LNCaP clone FGC (cell line): ENCODE data around the gene DPF3.

Source experiments
- DNase-seq: peaks from one replicate; pipeline ENCODE4 v3.0.0-alpha.2; 2011; ENCODE audit warnings: low read depth
- H3K4me3 ChIP-seq: 2 replicates; pipeline ENCODE4 v1.5.1; 2011; ENCODE audit warnings: mild to moderate bottlenecking, low read depth, low read length, control low read depth
- TF ChIP-seq, protein P1 (sequence below): IDR thresholded peaks from 2 replicates; pipeline ENCODE4 v1.5.1; 2012; ENCODE audit warnings: mild to moderate bottlenecking; ENCODE audit not compliant: control insufficient read depth, insufficient read depth; ENCODE audit errors: extremely low read depth

The DPF3 gene

DNA sequence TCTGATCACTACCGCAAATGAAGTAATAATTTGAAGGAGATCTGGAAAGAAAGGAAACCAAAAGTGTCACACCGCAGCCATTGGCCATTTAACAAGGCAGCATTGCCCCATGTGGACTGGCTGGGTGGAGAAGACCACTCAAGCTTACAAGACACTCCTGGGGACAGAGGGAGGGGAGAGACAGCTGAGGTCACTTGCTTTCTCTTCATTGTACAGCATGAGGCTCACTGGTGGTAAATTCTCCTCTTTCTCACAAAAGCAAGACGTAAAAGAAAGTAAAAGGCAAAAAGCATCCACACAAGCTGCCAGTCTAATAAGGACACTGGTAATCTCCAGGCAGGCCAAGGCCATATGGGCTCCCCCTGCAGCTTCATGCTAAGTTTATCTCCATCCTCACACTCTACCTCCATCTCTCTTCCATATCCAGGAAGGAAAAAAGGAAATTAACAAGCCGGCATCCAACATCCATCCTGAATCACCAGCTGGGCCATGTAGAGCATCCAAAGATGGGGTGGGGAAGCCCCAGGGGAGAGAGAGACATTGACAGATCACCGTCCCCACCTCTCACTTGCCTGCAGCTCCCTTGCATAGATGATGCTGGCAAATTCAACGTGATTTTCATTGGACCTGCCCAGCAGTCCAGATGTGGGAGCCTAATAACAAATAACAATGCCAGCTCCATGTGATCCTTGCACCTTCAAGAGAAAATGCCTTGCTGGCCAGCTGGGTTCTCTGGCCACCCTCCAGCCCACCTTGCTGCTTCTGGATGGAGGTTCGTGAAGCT, 100.6 kb downstream of the DPF3 start:
- DNase-seq: no peak

DNA sequence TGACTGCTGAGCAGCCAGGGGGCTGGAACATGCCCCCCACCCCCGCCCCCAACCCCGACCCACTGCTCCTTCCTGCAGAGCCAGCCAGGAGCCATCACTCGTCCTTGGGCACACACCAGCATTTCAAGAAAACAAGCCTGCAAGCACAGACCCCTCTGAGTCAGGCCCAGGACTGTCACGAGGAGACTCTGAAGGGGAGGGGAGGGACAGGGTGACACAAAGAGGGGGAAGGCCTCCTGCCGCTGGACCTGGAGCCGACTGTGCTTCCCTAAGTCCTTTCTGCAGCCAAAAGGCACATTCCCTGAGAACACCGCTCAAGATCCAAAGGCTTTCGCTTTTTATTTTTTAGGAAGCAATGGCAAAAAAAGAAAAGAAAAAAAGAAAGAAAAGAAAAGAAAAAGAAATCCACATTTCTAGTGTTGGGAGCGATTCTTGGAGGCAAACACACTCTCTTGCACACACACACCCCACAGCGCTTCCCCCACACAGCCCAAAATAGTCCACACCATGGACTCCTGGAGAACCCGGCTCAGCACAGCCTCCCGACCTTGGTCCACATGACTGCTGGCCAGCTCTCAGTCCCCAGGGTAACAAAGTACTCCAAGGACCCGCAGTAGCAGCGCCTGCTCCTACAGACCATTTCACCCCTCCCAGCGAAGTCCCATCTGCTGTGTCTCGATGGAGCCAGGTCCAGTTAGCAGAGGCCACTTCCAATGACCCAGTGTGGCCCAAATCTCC, 101.7 kb downstream of the DPF3 start:
- no peak for DNase-seq
- no peak overlapping the region for H3K4me3 ChIP-seq
- TF ChIP-seq, protein P1, sequence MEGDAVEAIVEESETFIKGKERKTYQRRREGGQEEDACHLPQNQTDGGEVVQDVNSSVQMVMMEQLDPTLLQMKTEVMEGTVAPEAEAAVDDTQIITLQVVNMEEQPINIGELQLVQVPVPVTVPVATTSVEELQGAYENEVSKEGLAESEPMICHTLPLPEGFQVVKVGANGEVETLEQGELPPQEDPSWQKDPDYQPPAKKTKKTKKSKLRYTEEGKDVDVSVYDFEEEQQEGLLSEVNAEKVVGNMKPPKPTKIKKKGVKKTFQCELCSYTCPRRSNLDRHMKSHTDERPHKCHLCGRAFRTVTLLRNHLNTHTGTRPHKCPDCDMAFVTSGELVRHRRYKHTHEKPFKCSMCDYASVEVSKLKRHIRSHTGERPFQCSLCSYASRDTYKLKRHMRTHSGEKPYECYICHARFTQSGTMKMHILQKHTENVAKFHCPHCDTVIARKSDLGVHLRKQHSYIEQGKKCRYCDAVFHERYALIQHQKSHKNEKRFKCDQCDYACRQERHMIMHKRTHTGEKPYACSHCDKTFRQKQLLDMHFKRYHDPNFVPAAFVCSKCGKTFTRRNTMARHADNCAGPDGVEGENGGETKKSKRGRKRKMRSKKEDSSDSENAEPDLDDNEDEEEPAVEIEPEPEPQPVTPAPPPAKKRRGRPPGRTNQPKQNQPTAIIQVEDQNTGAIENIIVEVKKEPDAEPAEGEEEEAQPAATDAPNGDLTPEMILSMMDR: no peak

More for the DNA sequence above, 100.6 kb downstream of the DPF3 start:
- TF ChIP-seq, protein P1: no peak
- no peak overlapping the region for H3K4me3 ChIP-seq

DNA sequence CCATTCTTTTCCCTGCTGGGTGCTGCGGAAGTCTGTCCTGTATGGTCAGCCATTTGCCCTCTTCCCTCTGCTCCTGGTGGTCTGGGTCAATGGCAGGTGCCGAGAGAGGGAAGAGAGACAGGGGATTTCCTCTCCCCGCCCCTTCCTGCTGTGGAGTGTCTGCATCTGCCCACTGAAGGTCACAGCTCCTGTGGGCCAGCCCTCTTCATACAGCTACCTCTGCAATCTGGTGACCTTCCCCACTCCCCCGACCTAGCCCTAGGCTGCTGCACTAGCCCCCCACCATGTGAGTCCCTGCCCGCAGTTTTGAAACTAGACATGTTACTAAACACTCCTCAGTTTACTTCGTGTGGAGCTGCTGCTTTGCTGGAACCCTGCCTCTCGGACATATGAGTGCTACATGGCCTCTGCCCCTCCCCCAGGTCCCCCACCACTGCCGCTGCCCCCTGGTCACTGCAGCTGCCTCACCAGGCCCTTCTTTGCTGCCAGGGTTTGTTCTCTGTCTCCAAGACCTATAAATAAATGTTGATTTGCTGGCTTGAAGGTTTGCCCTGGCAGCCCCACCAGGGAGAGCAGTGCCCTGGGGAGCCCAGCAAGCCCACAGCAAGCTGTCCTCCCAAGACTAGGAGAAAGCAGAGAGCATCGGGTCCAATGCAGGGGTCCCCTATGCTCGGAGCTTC, 102.9 kb downstream of the DPF3 start:
- DNase-seq: no peak
- no peak overlapping the region for H3K4me3 ChIP-seq
- TF ChIP-seq, protein P1: no peak

DNA sequence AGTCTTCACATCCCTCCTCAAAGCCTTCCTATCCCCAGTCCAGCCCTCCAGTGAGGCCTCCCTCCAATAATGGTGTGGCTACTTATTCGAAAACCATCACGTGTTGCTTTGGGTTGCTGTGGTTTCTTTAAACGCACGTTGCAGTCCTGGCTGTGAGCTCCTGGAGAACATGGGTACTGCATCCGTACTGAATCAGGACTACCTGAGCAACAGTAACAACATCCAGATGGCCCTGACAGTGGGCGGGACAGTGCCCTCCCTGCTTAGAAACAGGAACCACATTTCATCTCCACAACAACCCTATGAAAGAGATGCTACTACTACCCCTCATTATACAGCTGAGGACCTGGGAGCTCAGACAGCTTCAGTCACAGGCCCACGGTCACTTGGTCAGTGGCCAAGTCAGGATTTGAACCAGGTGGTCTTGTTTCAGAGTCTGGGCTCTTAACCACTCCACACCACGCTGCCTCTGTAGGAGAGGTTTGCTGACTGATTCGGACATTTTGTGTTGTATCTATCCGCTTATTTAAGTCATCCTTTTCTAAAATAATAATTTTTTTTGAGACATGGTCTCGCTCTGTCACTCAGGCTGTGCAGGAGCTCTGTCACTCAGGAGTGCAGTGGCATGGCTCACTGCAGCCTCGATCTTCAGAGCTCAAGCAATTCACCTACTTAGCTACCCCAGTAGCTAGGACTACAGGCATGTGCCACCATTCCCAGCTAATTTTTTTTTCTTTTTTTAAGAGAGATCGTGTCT, 104.8 kb downstream of the DPF3 start:
- H3K4me3 ChIP-seq: no peak overlapping the region
- TF ChIP-seq, protein P1: no peak
- DNase-seq: no peak

DNA sequence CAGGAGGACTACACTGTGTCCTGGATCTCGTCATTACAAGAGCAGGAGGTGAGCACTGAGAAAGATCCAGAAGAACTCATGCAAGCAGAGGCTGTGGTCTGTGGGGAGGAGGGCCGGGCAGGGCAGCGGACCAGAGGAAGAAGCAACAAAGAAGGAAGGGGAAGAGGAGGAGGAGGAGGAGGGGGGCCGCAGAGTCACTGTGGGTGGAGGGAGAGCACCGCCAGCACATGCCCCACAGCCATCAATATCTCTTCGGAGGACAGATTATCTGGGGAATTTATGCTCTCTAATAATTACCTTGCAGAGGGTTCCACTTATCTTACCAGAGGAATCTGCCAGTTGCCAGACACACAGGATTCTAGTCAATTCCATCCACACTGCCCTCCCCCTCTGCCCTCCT, 105.6 kb downstream of the DPF3 start:
- DNase-seq: no peak
- no peak overlapping the region for H3K4me3 ChIP-seq
- TF ChIP-seq, protein P1: no peak

DNA sequence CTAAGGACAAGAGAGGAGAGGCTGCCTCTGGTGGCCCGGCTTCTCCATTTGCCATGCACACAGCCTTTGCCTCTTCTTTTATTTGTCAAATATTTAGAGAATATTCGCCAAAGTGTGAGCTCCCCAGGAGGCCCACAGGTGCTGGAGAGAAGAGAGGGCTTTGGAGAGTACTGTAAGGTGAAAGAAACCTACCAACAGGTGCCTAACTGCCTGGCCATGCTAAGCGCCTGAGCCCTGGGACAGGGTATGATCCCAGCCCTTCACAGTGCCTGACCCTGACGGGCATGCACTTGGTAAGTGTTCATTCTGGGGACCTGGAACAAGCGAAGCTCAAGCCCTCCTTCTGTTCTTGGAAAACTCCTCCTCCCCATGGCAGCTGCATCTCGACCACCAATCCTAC, 106.1 kb downstream of the DPF3 start:
- H3K4me3 ChIP-seq: no peak overlapping the region
- DNase-seq: no peak
- TF ChIP-seq, protein P1: no peak
